Skeletal muscle tissue (tissue), 4 donors: ENCODE data around the gene SCGN. TPM values are rescaled to one million over a fixed set of nuclear protein-coding genes. Genes with fewer than 3 reads are reported as not detected.

Source experiments
- H3K27ac ChIP-seq: one replicate; pipeline ENCODE4 v1.7.0; 2013; ENCODE audit warnings: mild to moderate bottlenecking, low read depth, low read length, inconsistent platforms
- H3K27me3 ChIP-seq, 3 donors: one replicate each; pipeline ENCODE4 v1.7.0; 2013; ENCODE audit warnings: low read length in 3 of 3; ENCODE audit not compliant: control insufficient read depth in 3 of 3, insufficient read depth in 3 of 3
- H3K36me3 ChIP-seq, 3 donors: one replicate each; pipeline ENCODE4 v1.7.0; 2013; ENCODE audit warnings: low read length in 3 of 3; ENCODE audit not compliant: control insufficient read depth in 3 of 3, insufficient read depth in 3 of 3
- H3K4me1 ChIP-seq, 3 donors: one replicate each; pipeline ENCODE4 v1.7.0; 2013; ENCODE audit warnings: low read length in 3 of 3, mild to moderate bottlenecking in 3 of 3; ENCODE audit not compliant: control insufficient read depth in 3 of 3, insufficient read depth in 3 of 3
- H3K4me3 ChIP-seq, 3 donors: one replicate each; pipeline ENCODE4 v1.7.0; 2013; ENCODE audit warnings: low read length in 3 of 3
- H3K9ac ChIP-seq, 3 donors: one replicate each; pipeline ENCODE4 v1.7.0; 2013; ENCODE audit warnings: low read length in 3 of 3, mild to moderate bottlenecking in 3 of 3, moderate library complexity in 2 of 3, low read depth in 1 of 3
- H3K9me3 ChIP-seq, 3 donors: one replicate each; pipeline ENCODE4 v1.7.0; 2013; ENCODE audit warnings: low read length in 3 of 3; ENCODE audit not compliant: control insufficient read depth in 3 of 3
- total RNA-seq: library from RNA; depleted of rRNA; stranded (reverse); fragments of >200 nt; gene quantifications from one replicate; pipeline ENCODE4 v1.2.3, GENCODE V29; 2014
- donor health status: Osteomylitis.

The SCGN gene
- total RNA-seq, 1 donor from 2014 or later = 1.0 TPM

GRCh38 chr6:25713824-25714223, 61.8 kb downstream of the SCGN start:
- no peak overlapping the region for H3K27ac ChIP-seq
- H3K9ac ChIP-seq = no peak overlapping the region
- H3K36me3 ChIP-seq = no peaks in the 10 kb centered on the region
- no peak overlapping the region for H3K4me3 ChIP-seq
- H3K27me3 ChIP-seq = no peaks in the 10 kb centered on the region
- no peaks in the 10 kb centered on the region for H3K4me1 ChIP-seq
- H3K9me3 ChIP-seq = no peaks in the 10 kb centered on the region

- no peak overlapping the region for H3K27ac ChIP-seq
- H3K27me3 ChIP-seq = no peaks in the 10 kb centered on the region
- H3K4me1 ChIP-seq = no peaks in the 10 kb centered on the region
- no peaks in the 10 kb centered on the region for H3K9me3 ChIP-seq
- no peak overlapping the region for H3K4me3 ChIP-seq
- no peaks in the 10 kb centered on the region for H3K36me3 ChIP-seq
- H3K9ac ChIP-seq = no peak overlapping the region
Measured at GRCh38 chr6:25714765-25715164, 62.8 kb downstream of the SCGN start.

DNA sequence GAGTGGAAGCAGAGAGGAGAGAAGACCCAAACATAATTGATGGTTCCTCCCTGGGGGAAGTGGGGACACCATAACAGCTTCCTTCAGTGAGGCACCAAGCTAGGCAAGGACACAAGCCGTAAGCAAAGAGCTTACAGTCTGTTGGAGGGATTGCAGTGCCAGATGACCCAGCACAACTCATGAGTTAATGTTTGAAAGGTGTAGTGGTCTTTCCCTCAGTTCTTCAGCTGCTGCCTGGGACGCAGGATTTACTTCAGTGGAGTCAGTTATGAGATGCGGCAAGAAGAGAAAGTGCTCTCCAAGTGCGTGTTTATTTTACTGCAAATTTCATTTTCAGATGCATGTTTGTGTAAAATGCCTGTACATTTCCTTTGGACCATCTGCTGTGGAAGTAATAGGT, 63.8 kb downstream of the SCGN start:
- Histone ChIP-seq H3K4me3 (no peak overlapping the region), H3K4me1 (no peaks in the 10 kb centered on the region), H3K9ac (peak overlapping the region in 1 of 3 donors; percentile 25)

DNA sequence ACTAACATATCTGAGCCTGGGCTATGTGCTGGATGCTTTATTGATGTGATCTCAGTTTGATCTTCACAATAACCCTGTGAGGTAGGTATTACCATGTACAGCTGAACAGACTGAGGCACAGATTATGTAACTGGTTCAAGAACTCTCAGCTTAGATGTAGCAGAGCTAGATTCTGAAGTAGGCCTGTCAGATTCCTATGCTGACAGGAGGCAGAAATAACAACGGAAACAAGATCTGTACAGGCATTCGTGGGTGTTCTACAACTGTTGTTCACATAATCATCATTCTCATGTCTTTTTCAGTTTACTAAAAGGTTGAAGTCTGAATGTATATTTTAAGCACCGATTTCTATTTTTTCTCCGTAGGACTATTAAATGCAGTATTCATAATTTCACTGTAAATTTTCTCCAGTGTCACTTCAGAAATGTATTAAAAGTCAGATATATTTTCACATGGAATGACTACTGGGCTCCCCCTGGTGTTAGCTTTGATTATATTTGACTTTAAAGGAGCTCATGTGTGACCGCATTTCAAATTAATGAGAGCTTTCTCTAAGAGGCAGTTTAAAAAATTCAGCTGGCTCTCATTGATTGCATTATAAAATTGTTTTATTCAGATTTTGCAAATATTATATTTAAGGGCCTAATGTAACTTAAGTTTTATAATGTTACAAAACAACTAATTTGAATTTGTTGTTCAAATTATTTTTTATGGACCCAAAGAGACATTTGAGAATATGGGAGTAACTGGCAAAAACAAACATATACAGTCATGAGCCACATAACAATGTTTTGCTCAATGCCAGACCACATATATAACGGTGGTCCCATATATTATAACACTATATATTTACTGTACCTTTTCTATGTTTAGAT, 66.1 kb downstream of the SCGN start:
- H3K36me3 ChIP-seq = no peaks in the 10 kb centered on the region
- H3K9ac ChIP-seq = no peak overlapping the region
- H3K4me1 ChIP-seq = no peaks in the 10 kb centered on the region
- H3K27ac ChIP-seq = no peak overlapping the region
- H3K9me3 ChIP-seq = no peaks in the 10 kb centered on the region
- H3K4me3 ChIP-seq = no peak overlapping the region
- H3K27me3 ChIP-seq = no peaks in the 10 kb centered on the region

More for the DNA sequence above, 63.8 kb downstream of the SCGN start:
- Histone ChIP-seq H3K27me3 (no peaks in the 10 kb centered on the region), H3K36me3 (no peaks in the 10 kb centered on the region), H3K27ac (no peak overlapping the region), H3K9me3 (no peaks in the 10 kb centered on the region)

DNA sequence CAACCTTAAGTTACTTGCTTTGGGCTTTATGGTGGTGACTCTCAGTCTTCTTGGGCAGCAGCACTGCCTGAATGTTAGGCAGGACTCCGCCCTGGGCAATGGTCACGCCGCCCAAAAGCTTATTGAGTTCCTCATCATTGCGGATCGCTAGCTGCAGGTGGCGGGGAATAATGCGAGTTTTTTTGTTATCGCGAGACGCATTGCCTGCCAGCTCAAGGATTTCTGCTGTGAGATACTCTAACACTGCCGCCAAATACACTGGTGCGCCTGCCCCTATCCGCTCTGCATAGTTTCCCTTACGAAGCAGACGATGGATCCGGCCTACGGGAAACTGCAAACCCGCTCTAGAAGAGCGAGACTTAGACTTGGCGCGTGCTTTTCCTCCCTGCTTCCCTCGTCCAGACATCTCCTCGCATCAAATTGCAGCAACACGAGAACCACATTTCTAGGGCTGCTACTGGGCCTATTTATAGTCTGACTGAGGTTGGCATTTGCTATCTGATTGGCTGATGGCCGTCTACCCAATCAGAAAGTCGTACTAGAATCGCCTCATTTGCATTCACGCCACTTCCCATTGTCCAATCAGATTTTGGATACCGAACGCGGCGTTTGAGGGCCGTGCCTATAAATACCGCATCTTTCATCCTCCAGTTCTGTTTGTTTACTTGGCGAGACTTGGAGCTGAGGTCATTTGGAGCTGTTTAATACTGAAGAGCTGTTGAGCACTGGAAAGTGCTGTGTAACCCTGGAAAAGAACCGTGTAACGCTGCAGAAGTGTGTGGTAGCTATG, 74.3 kb downstream of the SCGN start:
- Histone ChIP-seq H3K4me1 (no peaks in the 10 kb centered on the region), H3K9me3 (no peaks in the 10 kb centered on the region), H3K36me3 (no peaks in the 10 kb centered on the region), H3K27ac (no peak overlapping the region), H3K27me3 (peaks cover 0 to 3% (median 0%) of the 10 kb centered on the region in 3 donors), H3K4me3 (no peak overlapping the region), H3K9ac (no peak overlapping the region)

- no peak overlapping the region for H3K4me3 ChIP-seq
- no peak overlapping the region for H3K27ac ChIP-seq
- no peaks in the 10 kb centered on the region for H3K36me3 ChIP-seq
- peaks cover 0 to 3% (median 0%) of the 10 kb centered on the region in 3 donors for H3K27me3 ChIP-seq
- H3K9ac ChIP-seq = no peak overlapping the region
- H3K4me1 ChIP-seq = no peaks in the 10 kb centered on the region
- H3K9me3 ChIP-seq = peaks cover 0 to 4% (median under 1%) of the 10 kb centered on the region in 3 donors
Measured at GRCh38 chr6:25727028-25727427, 75.0 kb downstream of the SCGN start.

GRCh38 chr6:25730907-25731306, 78.9 kb downstream of the SCGN start:
- Histone ChIP-seq H3K36me3 (no peaks in the 10 kb centered on the region), H3K4me3 (no peak overlapping the region), H3K9me3 (peaks cover 0 to 4% (median 2%) of the 10 kb centered on the region in 3 donors), H3K4me1 (no peaks in the 10 kb centered on the region), H3K27me3 (peaks cover 0 to 5% (median 3%) of the 10 kb centered on the region in 3 donors), H3K9ac (no peak overlapping the region), H3K27ac (no peak overlapping the region)

DNA sequence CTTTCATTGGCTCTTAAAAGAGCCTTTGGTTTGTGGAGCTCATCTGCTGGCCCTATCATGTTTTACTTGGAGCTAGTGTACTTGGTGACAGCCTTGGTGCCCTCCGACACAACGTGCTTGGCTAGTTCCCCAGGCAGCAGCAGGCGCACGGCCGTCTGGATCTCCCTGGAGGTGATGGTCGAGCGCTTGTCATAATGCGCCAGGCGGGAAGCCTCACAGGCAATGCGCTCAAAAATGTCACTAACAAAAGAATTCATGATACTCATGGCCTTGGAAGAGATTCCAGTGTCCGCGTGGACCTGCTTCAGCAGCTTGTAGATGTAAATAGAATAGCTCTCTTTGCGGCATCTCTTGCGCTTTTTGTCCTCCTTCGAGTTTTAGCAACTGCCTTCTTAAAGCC, 79.7 kb downstream of the SCGN start:
- Histone ChIP-seq H3K27me3 (peaks cover 0 to 5% (median 3%) of the 10 kb centered on the region in 3 donors), H3K4me3 (no peak overlapping the region), H3K4me1 (no peaks in the 10 kb centered on the region), H3K36me3 (no peaks in the 10 kb centered on the region), H3K9ac (no peak overlapping the region), H3K27ac (no peak overlapping the region), H3K9me3 (peaks cover 0 to 4% (median 2%) of the 10 kb centered on the region in 3 donors)

GRCh38 chr6:25732468-25733198, 80.6 kb downstream of the SCGN start:
- no peak overlapping the region for H3K4me3 ChIP-seq
- H3K9ac ChIP-seq = no peak overlapping the region
- H3K27me3 ChIP-seq = peaks cover 0 to 5% (median 3%) of the 10 kb centered on the region in 3 donors

More at GRCh38 chr6:25732468-25733198, 80.6 kb downstream of the SCGN start:
- Histone ChIP-seq H3K9me3 (peaks cover 0 to 6% (median 2%) of the 10 kb centered on the region in 3 donors), H3K4me1 (no peaks in the 10 kb centered on the region), H3K27ac (no peak overlapping the region), H3K36me3 (no peaks in the 10 kb centered on the region)
